Keratinocyte (primary cell): Measurements from ENCODE around the gene PCDHB6. TPM values are rescaled to one million over a fixed set of nuclear protein-coding genes. Genes with fewer than 3 reads are reported as not detected.
"Not testable (repeated sequence)": the region's sequence is repeated elsewhere in the genome, so short reads cannot be mapped to it uniquely, and the experiment has no call there.

ENCODE experiments used
- DNase-seq: peaks from one replicate; pipeline ENCODE4 v3.0.0-alpha.2; 2011; ENCODE audit warnings: low read depth, missing footprints, low spot score
- FAIRE-seq: peaks from 2 replicates; lab custom pipeline; 2011; peaks lifted over from hg19 to GRCh38; lab: Jason Lieb, UNC
- H2AFZ ChIP-seq: 2 replicates; pipeline ENCODE4 v1.6.0; 2012; ENCODE audit warnings: low read length, control low read depth, inconsistent platforms; ENCODE audit not compliant: control insufficient read depth
- H3K27ac ChIP-seq: 2 replicates; pipeline ENCODE4 v1.5.1; 2011; ENCODE audit warnings: low read length; ENCODE audit not compliant: control insufficient read depth, insufficient read depth
- H3K27me3 ChIP-seq: 3 replicates; pipeline ENCODE4 v1.6.0; 2011; ENCODE audit warnings: low read length; ENCODE audit not compliant: control insufficient read depth, insufficient read depth; ENCODE audit errors: extremely low read depth
- H3K36me3 ChIP-seq, 2 experiments: 2 replicates in 1 of 2; 3 replicates in 1 of 2; pipeline ENCODE4 v1.5.1; 2011; ENCODE audit warnings: low read length in 2 of 2, mild to moderate bottlenecking in 1 of 2; ENCODE audit not compliant: control insufficient read depth in 2 of 2, insufficient read depth in 2 of 2; ENCODE audit errors: extremely low read depth in 1 of 2
- H3K4me1 ChIP-seq: 3 replicates; pipeline ENCODE4 v1.5.1; 2011; ENCODE audit warnings: low read length; ENCODE audit not compliant: control insufficient read depth, insufficient read depth; ENCODE audit errors: extremely low read depth
- H3K4me2 ChIP-seq: 3 replicates; pipeline ENCODE4 v1.6.0; 2011; ENCODE audit warnings: low read depth, low read length; ENCODE audit not compliant: control insufficient read depth, insufficient read depth; ENCODE audit errors: extremely low read depth
- H3K4me3 ChIP-seq, 3 experiments: fragments of 200-600 bp in 1 of 3; sonication (generic) in 1 of 3; 2 replicates in 2 of 3; 3 replicates in 1 of 3; pipeline ENCODE4 v1.5.1; 2011 to 2016; ENCODE audit warnings: low read length in 3 of 3, mild to moderate bottlenecking in 3 of 3, control low read depth in 2 of 3, inconsistent platforms in 1 of 3, low read depth in 1 of 3, mixed read lengths in 1 of 3, mixed run types in 1 of 3, moderate library complexity in 1 of 3; ENCODE audit not compliant: control insufficient read depth in 2 of 3, insufficient read depth in 2 of 3; ENCODE audit errors: extremely low read depth in 1 of 3
- H3K79me2 ChIP-seq: 2 replicates; pipeline ENCODE4 v1.6.0; 2012; ENCODE audit warnings: low read length; ENCODE audit not compliant: control insufficient read depth, insufficient read depth
- H3K9ac ChIP-seq: 3 replicates; pipeline ENCODE4 v1.6.0; 2011; ENCODE audit warnings: low read length; ENCODE audit not compliant: control insufficient read depth, insufficient read depth; ENCODE audit errors: extremely low read depth
- H3K9me1 ChIP-seq: 3 replicates; pipeline ENCODE4 v1.6.0; 2011; ENCODE audit warnings: low read length; ENCODE audit not compliant: control insufficient read depth, insufficient read depth; ENCODE audit errors: extremely low read depth
- H3K9me3 ChIP-seq: 2 replicates; pipeline ENCODE4 v1.5.1; 2012; ENCODE audit warnings: low read depth, low read length; ENCODE audit not compliant: control insufficient read depth
- H4K20me1 ChIP-seq: 3 replicates; pipeline ENCODE4 v1.6.0; 2011; ENCODE audit warnings: low read length; ENCODE audit not compliant: control insufficient read depth, insufficient read depth; ENCODE audit errors: extremely low read depth
- EZH2 ChIP-seq: IDR thresholded peaks from one replicate; pipeline ENCODE4 v1.6.1; 2012; ENCODE audit warnings: inconsistent platforms, mild to moderate bottlenecking, low read length, moderate library complexity
- dilution Hi-C: fragments of 300-500 bp; cut with MboI; formaldehyde crosslinking; loops from one replicate; pipeline ENCODE4 v1.7.0; 2020; ENCODE audit warnings: low sequenced_read_pairs; ENCODE audit not compliant: extremely low pct_ligation_motif_present
- polyA plus RNA-seq, 5 experiments: library from polyadenylated mRNA; depleted of rRNA in 3 of 5; stranded (reverse) in 3 of 5; stranded (forward) in 1 of 5; unstranded in 1 of 5; fragments of >200 nt; gene quantifications; 1 replicate in 1 of 5; 2 replicates in 3 of 5; 3 replicates in 1 of 5; pipeline versions ENCODE4 v1.2.1 to v1.2.3, GENCODE V29; 2011 to 2012; ENCODE audit warnings: missing spikeins in 2 of 5, low read depth in 1 of 5, low replicate concordance in 1 of 5
- TF ChIP-seq, protein P1 (sequence below), 3 experiments: IDR thresholded peaks in 1 of 3; conservative IDR thresholded peaks in 1 of 3; optimal IDR thresholded peaks in 1 of 3; 2 replicates in 2 of 3; 3 replicates in 1 of 3; pipeline versions ENCODE3 to v1.5.1; 2011; ENCODE audit warnings: low read length in 3 of 3, mild to moderate bottlenecking in 3 of 3, moderate library complexity in 2 of 3, control low read depth in 1 of 3, inconsistent platforms in 1 of 3; ENCODE audit not compliant: insufficient read depth in 2 of 3; ENCODE audit errors: extremely low read depth in 1 of 3

Gene PCDHB6
- polyA plus RNA-seq, 1 donor (not counting 4 experiments of a cell fraction or from before 2014, with no cell fraction given), result 0.03 TPM

DNA sequence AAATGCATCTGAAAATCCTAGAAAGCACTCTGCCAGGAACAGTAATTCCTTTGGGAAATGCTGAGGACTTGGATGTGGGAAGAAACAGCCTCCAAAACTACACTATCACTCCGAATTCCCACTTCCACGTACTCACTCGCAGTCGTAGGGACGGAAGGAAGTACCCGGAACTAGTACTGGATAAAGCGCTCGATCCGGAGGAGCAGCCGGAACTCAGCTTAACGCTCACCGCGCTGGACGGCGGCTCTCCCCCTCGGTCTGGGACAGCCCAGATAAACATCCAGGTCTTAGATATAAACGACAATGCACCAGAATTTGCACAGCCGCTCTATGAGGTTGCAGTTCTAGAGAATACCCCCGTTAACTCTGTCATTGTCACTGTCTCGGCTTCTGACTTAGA, 48.8 kb upstream of the PCDHB6 start:
- Histone ChIP-seq H3K27me3 (no peaks in the 10 kb centered on the region), H3K9me3 (no peaks in the 10 kb centered on the region), H3K4me3 (no peak overlapping the region), H3K79me2 (no peaks in the 10 kb centered on the region), H3K9me1 (no peaks in the 10 kb centered on the region), H3K4me2 (no peak overlapping the region), H3K4me1 (no peaks in the 10 kb centered on the region), H2AFZ (no peak overlapping the region), H4K20me1 (no peaks in the 10 kb centered on the region), H3K27ac (no peak overlapping the region), H3K36me3 (no peaks in the 10 kb centered on the region), H3K9ac (no peak overlapping the region)
- dilution Hi-C loops, result no loop called here
- DNase-seq (no peak), FAIRE-seq (no peak)
- TF ChIP-seq EZH2, result no peak
- TF ChIP-seq, protein P1, sequence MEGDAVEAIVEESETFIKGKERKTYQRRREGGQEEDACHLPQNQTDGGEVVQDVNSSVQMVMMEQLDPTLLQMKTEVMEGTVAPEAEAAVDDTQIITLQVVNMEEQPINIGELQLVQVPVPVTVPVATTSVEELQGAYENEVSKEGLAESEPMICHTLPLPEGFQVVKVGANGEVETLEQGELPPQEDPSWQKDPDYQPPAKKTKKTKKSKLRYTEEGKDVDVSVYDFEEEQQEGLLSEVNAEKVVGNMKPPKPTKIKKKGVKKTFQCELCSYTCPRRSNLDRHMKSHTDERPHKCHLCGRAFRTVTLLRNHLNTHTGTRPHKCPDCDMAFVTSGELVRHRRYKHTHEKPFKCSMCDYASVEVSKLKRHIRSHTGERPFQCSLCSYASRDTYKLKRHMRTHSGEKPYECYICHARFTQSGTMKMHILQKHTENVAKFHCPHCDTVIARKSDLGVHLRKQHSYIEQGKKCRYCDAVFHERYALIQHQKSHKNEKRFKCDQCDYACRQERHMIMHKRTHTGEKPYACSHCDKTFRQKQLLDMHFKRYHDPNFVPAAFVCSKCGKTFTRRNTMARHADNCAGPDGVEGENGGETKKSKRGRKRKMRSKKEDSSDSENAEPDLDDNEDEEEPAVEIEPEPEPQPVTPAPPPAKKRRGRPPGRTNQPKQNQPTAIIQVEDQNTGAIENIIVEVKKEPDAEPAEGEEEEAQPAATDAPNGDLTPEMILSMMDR (optimal IDR thresholded peaks at IDR 0.05 in 1 of 3, IDR thresholded peaks at IDR 0.05 in 1 of 3, conservative IDR thresholded peaks at IDR 0.05 in 1 of 3; ENCODE audit: extremely low read depth in 1 of 3, insufficient read depth in 2 of 3, low read length in 3 of 3), result no peak

DNA sequence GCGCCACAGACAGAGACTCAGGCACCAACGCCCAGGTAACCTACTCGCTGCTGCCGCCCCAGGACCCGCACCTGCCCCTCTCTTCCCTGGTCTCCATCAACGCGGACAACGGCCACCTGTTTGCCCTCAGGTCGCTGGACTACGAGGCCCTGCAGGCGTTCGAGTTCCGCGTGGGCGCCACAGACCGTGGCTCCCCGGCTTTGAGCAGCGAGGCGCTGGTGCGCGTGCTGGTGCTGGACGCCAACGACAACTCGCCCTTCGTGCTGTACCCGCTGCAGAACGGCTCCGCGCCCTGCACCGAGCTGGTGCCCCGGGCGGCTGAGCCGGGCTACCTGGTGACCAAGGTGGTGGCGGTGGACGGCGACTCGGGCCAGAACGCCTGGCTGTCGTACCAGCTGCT, 47.8 kb upstream of the PCDHB6 start:
- H3K4me3 ChIP-seq, H2AFZ ChIP-seq, H4K20me1 ChIP-seq, H3K27ac ChIP-seq, H3K79me2 ChIP-seq, H3K36me3 ChIP-seq, H3K27me3 ChIP-seq, H3K9me1 ChIP-seq, DNase-seq, dilution Hi-C loops, H3K9me3 ChIP-seq, H3K9ac ChIP-seq, FAIRE-seq, H3K4me1 ChIP-seq, H3K4me2 ChIP-seq: not testable (repeated sequence)

DNA sequence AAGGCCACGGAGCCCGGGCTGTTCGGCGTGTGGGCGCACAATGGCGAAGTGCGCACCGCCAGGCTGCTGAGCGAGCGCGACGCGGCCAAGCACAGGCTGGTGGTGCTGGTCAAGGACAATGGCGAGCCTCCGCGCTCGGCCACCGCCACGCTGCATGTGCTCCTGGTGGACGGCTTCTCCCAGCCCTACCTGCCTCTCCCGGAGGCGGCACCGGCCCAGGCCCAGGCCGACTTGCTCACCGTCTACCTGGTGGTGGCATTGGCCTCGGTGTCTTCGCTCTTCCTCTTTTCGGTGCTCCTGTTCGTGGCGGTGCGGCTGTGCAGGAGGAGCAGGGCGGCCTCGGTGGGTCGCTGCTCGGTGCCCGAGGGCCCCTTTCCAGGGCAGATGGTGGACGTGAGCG, 47.4 kb upstream of the PCDHB6 start:
- H3K9me1 ChIP-seq, H3K79me2 ChIP-seq, H3K9me3 ChIP-seq, H3K36me3 ChIP-seq, H4K20me1 ChIP-seq, H2AFZ ChIP-seq, H3K9ac ChIP-seq, H3K4me3 ChIP-seq, H3K27ac ChIP-seq, H3K4me2 ChIP-seq, H3K27me3 ChIP-seq, dilution Hi-C loops, FAIRE-seq, H3K4me1 ChIP-seq, DNase-seq: not testable (repeated sequence)
